Measurements from ENCODE around the gene EME2. TPM values are rescaled to one million over a fixed set of nuclear protein-coding genes. Genes with fewer than 3 reads are reported as not detected.

The EME2 gene
- total RNA-seq, 1 experiment from 2014 or later, result 36.3 TPM

DNA sequence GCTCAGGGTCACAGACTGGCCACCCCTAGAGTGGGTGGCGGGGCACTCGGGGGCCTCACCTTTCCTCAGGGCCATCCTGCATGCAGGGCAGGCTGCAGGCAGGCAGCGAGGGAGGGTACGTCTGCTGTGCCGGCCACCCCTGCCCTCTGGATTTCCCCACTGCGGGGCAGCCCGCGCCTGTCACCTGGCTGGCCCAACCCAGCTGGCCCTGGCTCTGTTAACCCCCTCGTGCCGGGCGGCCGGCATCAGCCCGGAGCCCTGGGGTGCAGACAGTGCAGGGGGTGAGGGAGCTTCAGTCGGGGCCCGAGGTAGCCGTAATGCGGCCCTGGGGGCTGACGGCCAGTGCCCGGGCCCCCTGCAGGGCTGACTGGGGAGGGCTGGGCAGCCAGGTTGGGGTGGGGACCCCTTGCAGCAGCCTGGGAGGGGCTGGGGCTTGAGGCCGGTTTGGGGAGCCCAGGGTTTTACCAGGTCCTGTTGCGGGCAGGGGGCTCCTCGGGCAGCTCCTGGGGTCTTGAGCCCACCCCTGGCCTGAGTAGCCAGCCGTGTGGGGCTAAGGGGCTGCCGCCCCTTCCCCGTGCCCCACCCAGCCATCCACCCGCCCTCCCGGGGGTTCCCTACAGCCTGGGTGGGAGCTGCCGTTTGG lies 21.1 kb downstream of the EME2 start, which contains the start of gene IGFALS:
Gene IGFALS, minus strand, starts transcription at position 128 of the 643 bp plus-strand sequence. Its CDS starts 53 bp downstream, at position 75.
- Histone ChIP-seq H3K4me3 (replicated peaks in 1 of 2; ENCODE audit: low read depth in 1 of 2, low read length in 2 of 2) (no peak within 1 kb of the TSS), H3K79me2 (ENCODE audit: insufficient read depth, low read length) (no peaks in the 10 kb centered on the region), H2AFZ (ENCODE audit: low read depth, low read length, poor library complexity, severe bottlenecking) (no peak within 1 kb of the TSS), H3K9me2 (ENCODE audit: insufficient read depth) (no peaks in the 10 kb centered on the region), H3K27me3 (ENCODE audit: insufficient read depth, low read length) (no peaks in the 10 kb centered on the region), H3K4me2 (ENCODE audit: low read length) (no peak within 1 kb of the TSS), H3K9me3 (ENCODE audit: control insufficient read depth in 1 of 2, insufficient read depth in 1 of 2, low read depth in 1 of 2, low read length in 2 of 2) (no peaks in the 10 kb centered on the region), H3K4me1 (ENCODE audit: control insufficient read depth in 1 of 2, insufficient read depth in 2 of 2, low read length in 2 of 2) (no peaks in the 10 kb centered on the region), H3K36me3 (ENCODE audit: control insufficient read depth in 1 of 2, insufficient read depth in 2 of 2, low read length in 2 of 2) (no peaks in the 10 kb centered on the region), H3K27ac (ENCODE audit: low read depth, low read length) (no peak within 1 kb of the TSS), H3K9ac (ENCODE audit: low read length) (no peak within 1 kb of the TSS), H4K20me1 (ENCODE audit: insufficient read depth) (no peaks in the 10 kb centered on the region)
- intact Hi-C loops (cut with micrococcal nuclease), result no loop called here
- ChIA-PET POLR2A (no interaction called here), CTCF (no interaction called here), RAD21 (ENCODE audit: low non-redundant PET in 1 of 2, low total read pairs in 2 of 2, uncharacterized antibody in 2 of 2, unreplicated experiment in 2 of 2) (no interaction called here)
- DNase-seq (ENCODE audit: low read depth, low spot score) (no peak), ATAC-seq (no peak)
- TF ChIP-seq SP1 (IDR thresholded peaks at IDR 0.05; ENCODE audit: low read depth), result no peak
- TF ChIP-seq RAD21 (IDR thresholded peaks at IDR 0.05; ENCODE audit: low read depth), result no peak
- no peak for TF ChIP-seq JUND (IDR thresholded peaks at IDR 0.05)
- no peak for TF ChIP-seq CBX3 (IDR thresholded peaks at IDR 0.05; ENCODE audit: low read depth)
- no peak for TF ChIP-seq POLR2A (IDR thresholded peaks at IDR 0.05; ENCODE audit: borderline replicate concordance, extremely low read depth, insufficient read depth, insufficient read length)
- no peak for TF ChIP-seq YY1 (IDR thresholded peaks at IDR 0.05; ENCODE audit: extremely low read depth, insufficient replicate concordance, low read depth, low read length)
- TF ChIP-seq, protein P1, sequence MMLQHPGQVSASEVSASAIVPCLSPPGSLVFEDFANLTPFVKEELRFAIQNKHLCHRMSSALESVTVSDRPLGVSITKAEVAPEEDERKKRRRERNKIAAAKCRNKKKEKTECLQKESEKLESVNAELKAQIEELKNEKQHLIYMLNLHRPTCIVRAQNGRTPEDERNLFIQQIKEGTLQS (IDR thresholded peaks at IDR 0.05), result no peak
- no peak for TF ChIP-seq EZH2 (IDR thresholded peaks at IDR 0.05)
- TF ChIP-seq MAX (IDR thresholded peaks at IDR 0.05), result no peak
- TF ChIP-seq TCF7L2 (IDR thresholded peaks at IDR 0.05; ENCODE audit: borderline replicate concordance, extremely low read depth, insufficient read depth, insufficient read length), result no peak
- TF ChIP-seq EZH2phosphoT487 (IDR thresholded peaks at IDR 0.05; ENCODE audit: borderline replicate concordance), result no peak
- no peak for TF ChIP-seq ZNF274 (IDR thresholded peaks at IDR 0.05; ENCODE audit: low read depth, low read length)
- TF ChIP-seq, protein P2, sequence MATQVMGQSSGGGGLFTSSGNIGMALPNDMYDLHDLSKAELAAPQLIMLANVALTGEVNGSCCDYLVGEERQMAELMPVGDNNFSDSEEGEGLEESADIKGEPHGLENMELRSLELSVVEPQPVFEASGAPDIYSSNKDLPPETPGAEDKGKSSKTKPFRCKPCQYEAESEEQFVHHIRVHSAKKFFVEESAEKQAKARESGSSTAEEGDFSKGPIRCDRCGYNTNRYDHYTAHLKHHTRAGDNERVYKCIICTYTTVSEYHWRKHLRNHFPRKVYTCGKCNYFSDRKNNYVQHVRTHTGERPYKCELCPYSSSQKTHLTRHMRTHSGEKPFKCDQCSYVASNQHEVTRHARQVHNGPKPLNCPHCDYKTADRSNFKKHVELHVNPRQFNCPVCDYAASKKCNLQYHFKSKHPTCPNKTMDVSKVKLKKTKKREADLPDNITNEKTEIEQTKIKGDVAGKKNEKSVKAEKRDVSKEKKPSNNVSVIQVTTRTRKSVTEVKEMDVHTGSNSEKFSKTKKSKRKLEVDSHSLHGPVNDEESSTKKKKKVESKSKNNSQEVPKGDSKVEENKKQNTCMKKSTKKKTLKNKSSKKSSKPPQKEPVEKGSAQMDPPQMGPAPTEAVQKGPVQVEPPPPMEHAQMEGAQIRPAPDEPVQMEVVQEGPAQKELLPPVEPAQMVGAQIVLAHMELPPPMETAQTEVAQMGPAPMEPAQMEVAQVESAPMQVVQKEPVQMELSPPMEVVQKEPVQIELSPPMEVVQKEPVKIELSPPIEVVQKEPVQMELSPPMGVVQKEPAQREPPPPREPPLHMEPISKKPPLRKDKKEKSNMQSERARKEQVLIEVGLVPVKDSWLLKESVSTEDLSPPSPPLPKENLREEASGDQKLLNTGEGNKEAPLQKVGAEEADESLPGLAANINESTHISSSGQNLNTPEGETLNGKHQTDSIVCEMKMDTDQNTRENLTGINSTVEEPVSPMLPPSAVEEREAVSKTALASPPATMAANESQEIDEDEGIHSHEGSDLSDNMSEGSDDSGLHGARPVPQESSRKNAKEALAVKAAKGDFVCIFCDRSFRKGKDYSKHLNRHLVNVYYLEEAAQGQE (IDR thresholded peaks at IDR 0.05; ENCODE audit: low read depth), result no peak
- no TSS peak for BruUV-seq (replicated peaks)
